ENCODE results near the gene MTA3.
"Not testable (repeated sequence)": the region's sequence is repeated elsewhere in the genome, so short reads cannot be mapped to it uniquely, and the experiment has no call there.

The MTA3 gene

GRCh38 chr2:42556315-42556890 lies 12.0 kb upstream of the MTA3 start:
- no peak for TF ChIP-seq CTCF (IDR thresholded peaks at IDR 0.05; ENCODE audit: low read depth, low read length, missing control alignments)
- no peak for DNase-seq (ENCODE audit: extremely low read depth, low read depth)
- H3K4me3 ChIP-seq (replicated peaks; ENCODE audit: low read depth, low read length) = no peak overlapping the region

GRCh38 chr2:42557306-42557705 lies 11.1 kb upstream of the MTA3 start:
- no peak for TF ChIP-seq CTCF (IDR thresholded peaks at IDR 0.05; ENCODE audit: low read depth, low read length, missing control alignments)
- H3K4me3 ChIP-seq (replicated peaks; ENCODE audit: low read depth, low read length) = no peak overlapping the region
- DNase-seq (ENCODE audit: extremely low read depth, low read depth) = no peak

GRCh38 chr2:42558827-42559226 lies 9.6 kb upstream of the MTA3 start:
- H3K4me3 ChIP-seq (replicated peaks; ENCODE audit: low read depth, low read length) = no peak overlapping the region
- TF ChIP-seq CTCF (IDR thresholded peaks at IDR 0.05; ENCODE audit: low read depth, low read length, missing control alignments) = no peak
- no peak for DNase-seq (ENCODE audit: extremely low read depth, low read depth)

GRCh38 chr2:42560133-42560532 lies 8.3 kb upstream of the MTA3 start:
- not testable (repeated sequence) for DNase-seq (ENCODE audit: extremely low read depth, low read depth); H3K4me3 ChIP-seq (replicated peaks; ENCODE audit: low read depth, low read length)

- no peak overlapping the region for H3K4me3 ChIP-seq (replicated peaks; ENCODE audit: low read depth, low read length)
- TF ChIP-seq CTCF (IDR thresholded peaks at IDR 0.05; ENCODE audit: low read depth, low read length, missing control alignments) = no peak
- DNase-seq (ENCODE audit: extremely low read depth, low read depth) = no peak
These were observed 7.5 kb upstream of the MTA3 start for GRCh38 chr2:42560899-42561298.

GRCh38 chr2:42562474-42563144 lies 5.8 kb upstream of the MTA3 start:
- H3K4me3 ChIP-seq (replicated peaks; ENCODE audit: low read depth, low read length) = no peak overlapping the region
- no peak for TF ChIP-seq CTCF (IDR thresholded peaks at IDR 0.05; ENCODE audit: low read depth, low read length, missing control alignments)
- no peak for DNase-seq (ENCODE audit: extremely low read depth, low read depth)

GRCh38 chr2:42566025-42566424 lies 2.4 kb upstream of the MTA3 start:
- no peak overlapping the region for H3K4me3 ChIP-seq (replicated peaks; ENCODE audit: low read depth, low read length)
- DNase-seq (ENCODE audit: extremely low read depth, low read depth) = no peak
- TF ChIP-seq CTCF (IDR thresholded peaks at IDR 0.05; ENCODE audit: low read depth, low read length, missing control alignments) = no peak
